H1 (cell line): ENCODE results near the gene SLC25A42. TPM values are rescaled to one million over a fixed set of nuclear protein-coding genes. Genes with fewer than 3 reads are reported as not detected.

Source experiments
- BACH1 ChIP-seq: IDR thresholded peaks from 2 replicates; pipeline ENCODE4 v1.6.1; 2012; ENCODE audit warnings: low read length, improper control_type of control experiment
- CHD7 ChIP-seq: fragments of 300-600 bp; sonication (generic); IDR thresholded peaks from 2 replicates; pipeline ENCODE4 v1.7.1; 2012; ENCODE audit warnings: low read length, moderate library complexity, mild to moderate bottlenecking, inconsistent platforms; ENCODE audit not compliant: insufficient replicate concordance
- CTCF ChIP-seq, 3 experiments: IDR thresholded peaks; 1 replicate in 2 of 3; 2 replicates in 1 of 3; pipeline versions ENCODE4 v1.5.1 to v1.6.1; 2011; ENCODE audit warnings: low read length in 3 of 3, mild to moderate bottlenecking in 3 of 3, inconsistent platforms in 2 of 3, low read depth in 1 of 3, moderate library complexity in 1 of 3; ENCODE audit not compliant: insufficient read depth in 1 of 3; ENCODE audit errors: control extremely low read depth in 1 of 3
- EP300 ChIP-seq, 2 experiments: IDR thresholded peaks; 1 replicate in 1 of 2; 2 replicates in 1 of 2; pipeline ENCODE4 v1.6.1; 2011 to 2012; ENCODE audit warnings: low read depth in 2 of 2, low read length in 2 of 2, mild to moderate bottlenecking in 2 of 2, borderline replicate concordance in 1 of 2, inconsistent platforms in 1 of 2, moderate library complexity in 1 of 2
- KDM5A ChIP-seq: fragments of 200-600 bp; IDR thresholded peaks from 2 replicates; pipeline ENCODE4 v1.7.1; 2012; ENCODE audit warnings: mild to moderate bottlenecking, low read length, inconsistent platforms, mixed read lengths
- NRF1 ChIP-seq: IDR thresholded peaks from 2 replicates; pipeline ENCODE4 v1.6.1; 2011; ENCODE audit warnings: mild to moderate bottlenecking, low read depth, low read length, improper control_type of control experiment
- SP4 ChIP-seq: IDR thresholded peaks from 2 replicates; pipeline ENCODE4 v1.6.1; 2012; ENCODE audit warnings: low read length, inconsistent platforms
- TAF1 ChIP-seq: IDR thresholded peaks from 2 replicates; pipeline ENCODE4 v1.6.1; 2011; ENCODE audit warnings: mild to moderate bottlenecking, low read depth, low read length
- polyA plus RNA-seq, 7 experiments: library from polyadenylated mRNA; depleted of rRNA in 3 of 7; stranded (reverse) in 5 of 7; unstranded in 2 of 7; fragments of >200 nt in 5 of 7; fragments of 200-250 nt in 2 of 7; gene quantifications; 1 replicate in 5 of 7; 2 replicates in 1 of 7; 4 replicates in 1 of 7; pipeline versions ENCODE4 v1.2.1 to v1.2.3, GENCODE V29; 2011 to 2013; ENCODE audit warnings: missing spikeins in 2 of 7, mixed read lengths in 2 of 7
- total RNA-seq: library from RNA; stranded (reverse); fragmentation: NEBNext Ultra II Directional; extraction: Animal tissue kit (Norgen Biotek cat#: 25700); gene quantifications from 2 replicates; pipeline ENCODE4 v1.2.1, GENCODE V29; 2021

Gene SLC25A42
- total and polyA plus RNA-seq, 2 of the 8 experiments (the other 6 are each of a cell fraction or from before 2014, with no cell fraction given), result 5.9 to 6.2 TPM

- TF ChIP-seq CTCF (IDR thresholded peaks at IDR 0.05; ENCODE audit: control extremely low read depth in 1 of 3, insufficient read depth in 1 of 3, low read depth in 1 of 3, low read length in 3 of 3) (peak; percentile 13 to 26 (median 26); a peak in 3 of 4 replicates), NRF1 (0 out of 2 replicates have a peak, but pooled peaks have one; percentile 12), TAF1 (no peak), CHD7 (no peak), SP4 (no peak), KDM5A (no peak), BACH1 (no peak), EP300 (IDR thresholded peaks at IDR 0.05; ENCODE audit: borderline replicate concordance in 1 of 2, low read depth in 2 of 2, low read length in 2 of 2) (no peak)
Observed at GRCh38 chr19:19110410-19111135, 46.8 kb downstream of the SLC25A42 start (continued).
